Measurements from ENCODE around the gene ALDH7A1. TPM values are rescaled to one million over a fixed set of nuclear protein-coding genes. Genes with fewer than 3 reads are reported as not detected.

Gene ALDH7A1
- total RNA-seq, 2 experiments from 2014 or later: 1.6 to 2.1 TPM

GRCh38 chr5:126591549-126591948 is 3.5 kb downstream of the ALDH7A1 start:
- H3K4me3 Mint-ChIP-seq: no peak overlapping the region
- no peaks in the 10 kb centered on the region for H3K36me3 ChIP-seq (ENCODE audit: insufficient read depth, low read length)
- no peak for DNase-seq
- no peak overlapping the region for H3K27ac ChIP-seq (ENCODE audit: low read depth in 1 of 2, low read length in 2 of 2)
- H3K4me1 Mint-ChIP-seq (ENCODE audit: low read depth): peaks cover 18% of the 10 kb centered on the region
- H3K27ac Mint-ChIP-seq: no peak overlapping the region
- ChIA-PET POLR2A (no interaction called here), CTCF (no interaction called here)
- H3K9me3 ChIP-seq (ENCODE audit: control insufficient read depth in 1 of 2, insufficient read depth in 1 of 2, low read length in 2 of 2): peaks cover 0 to 7% of the 10 kb centered on the region in 2 experiments
- H3K27me3 ChIP-seq (ENCODE audit: control insufficient read depth in 1 of 2, insufficient read depth in 2 of 2, low read length in 2 of 2): peaks cover 4 to 5% of the 10 kb centered on the region in 2 experiments
- TF ChIP-seq CTCF (IDR thresholded peaks at IDR 0.05): no peak
- H3K27me3 Mint-ChIP-seq: no peaks in the 10 kb centered on the region
- intact Hi-C loops (cut with DNase I, micrococcal nuclease): no loop called here
- H3K4me3 ChIP-seq (ENCODE audit: low read length): no peak overlapping the region
- peaks cover 16% of the 10 kb centered on the region for H3K4me1 ChIP-seq (ENCODE audit: insufficient read depth, low read length)
- ATAC-seq (ENCODE audit: poor library complexity): no peak
- H3K9me3 Mint-ChIP-seq: no peaks in the 10 kb centered on the region
- no peaks in the 10 kb centered on the region for H3K36me3 Mint-ChIP-seq (ENCODE audit: low read depth)

DNA sequence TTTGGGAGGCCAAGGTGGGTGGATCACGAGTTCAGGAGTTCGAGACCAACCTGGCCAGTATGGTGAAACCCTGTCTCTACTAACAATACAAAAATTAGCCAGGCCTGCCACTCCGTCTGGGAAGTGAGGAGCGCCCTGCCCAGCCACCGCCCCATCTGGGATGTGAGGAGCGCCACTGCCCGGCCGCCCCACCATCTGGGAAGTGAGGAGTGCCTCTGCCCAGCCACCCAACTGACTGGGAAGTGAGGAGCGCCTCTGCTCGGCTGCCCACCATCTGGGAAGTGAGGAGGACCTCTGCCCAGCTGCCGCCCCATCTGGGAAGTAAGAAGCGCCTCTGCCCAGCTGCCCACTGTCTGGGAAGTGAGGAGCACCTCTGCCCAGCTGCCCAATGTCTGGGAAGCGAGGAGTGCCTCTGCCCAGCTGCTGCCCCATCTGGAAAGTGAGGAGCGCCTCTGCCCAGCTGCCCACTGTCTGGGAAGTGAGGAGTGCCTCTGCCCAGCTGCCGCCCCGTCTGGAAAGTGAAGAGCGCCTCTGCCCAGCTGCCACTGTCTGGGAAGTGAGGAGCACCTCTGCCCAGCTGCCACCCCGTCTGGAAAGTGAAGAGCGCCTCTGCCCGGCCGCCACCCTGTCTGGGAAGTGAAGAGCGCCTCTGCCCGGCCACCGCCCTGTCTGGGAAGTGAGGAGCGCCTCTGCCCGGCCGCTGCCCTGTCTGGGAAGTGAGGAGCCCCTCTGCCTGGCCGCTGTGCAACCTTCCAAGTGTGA is 5.3 kb downstream of the ALDH7A1 start:
- intact Hi-C loops (cut with DNase I, micrococcal nuclease): no loop called here
- ATAC-seq (ENCODE audit: poor library complexity): no peak
- Mint-ChIP-seq H3K4me3 (no peak overlapping the region), H3K9me3 (no peaks in the 10 kb centered on the region), H3K27me3 (no peaks in the 10 kb centered on the region), H3K4me1 (ENCODE audit: low read depth) (peaks cover 10% of the 10 kb centered on the region), H3K36me3 (ENCODE audit: low read depth) (no peaks in the 10 kb centered on the region), H3K27ac (no peak overlapping the region)
- POLR2A ChIA-PET: no interaction called here
- CTCF ChIA-PET: no interaction called here
- Histone ChIP-seq H3K36me3 (ENCODE audit: insufficient read depth, low read length) (no peaks in the 10 kb centered on the region), H3K9me3 (ENCODE audit: control insufficient read depth in 1 of 2, insufficient read depth in 1 of 2, low read length in 2 of 2) (peaks cover 0 to 7% of the 10 kb centered on the region in 2 experiments), H3K27me3 (ENCODE audit: control insufficient read depth in 1 of 2, insufficient read depth in 2 of 2, low read length in 2 of 2) (peaks cover 0 to 4% of the 10 kb centered on the region in 2 experiments), H3K27ac (ENCODE audit: low read depth in 1 of 2, low read length in 2 of 2) (no peak overlapping the region), H3K4me3 (ENCODE audit: low read length) (no peak overlapping the region), H3K4me1 (ENCODE audit: insufficient read depth, low read length) (peaks cover 9% of the 10 kb centered on the region)
- no peak for DNase-seq
- TF ChIP-seq CTCF (IDR thresholded peaks at IDR 0.05): no peak

DNA sequence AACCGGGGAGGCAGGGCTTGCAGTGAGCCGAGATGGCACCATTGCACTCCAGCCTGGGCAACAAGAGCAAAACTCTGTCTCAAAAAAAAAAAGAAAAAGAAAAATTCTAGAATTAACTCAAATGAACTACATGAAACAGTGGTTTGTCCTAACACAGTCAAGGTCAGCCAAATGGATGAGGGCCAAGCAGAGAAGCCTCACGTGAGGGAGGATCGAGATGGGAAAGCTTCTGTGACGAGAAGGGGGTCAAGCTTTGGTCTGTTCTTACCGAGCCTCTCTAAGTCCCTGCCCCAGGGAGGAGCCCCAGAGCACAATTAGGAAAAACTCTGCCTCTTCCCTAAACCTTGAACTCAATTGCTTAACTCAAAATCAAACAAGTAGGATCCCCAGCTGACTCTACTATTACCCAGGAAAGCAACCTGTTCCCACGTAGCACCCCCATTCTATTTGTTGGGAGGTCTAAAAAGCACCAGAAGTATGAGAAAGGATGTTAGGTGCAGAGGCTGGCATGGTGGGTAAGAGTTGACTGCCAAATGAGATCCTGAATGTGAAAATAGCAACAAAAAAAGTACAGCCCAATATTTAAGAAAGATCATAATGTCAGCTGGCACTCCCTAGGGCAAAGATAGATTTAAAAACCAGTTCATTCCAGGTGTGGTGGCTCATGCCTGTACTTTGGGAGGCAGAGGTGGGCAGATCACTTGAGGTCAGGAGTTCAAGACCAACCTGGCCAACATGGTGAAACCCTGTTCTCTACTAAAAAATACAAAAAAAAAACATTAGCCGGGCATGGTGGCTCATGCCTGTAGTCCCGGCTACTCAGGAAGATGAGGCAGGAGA is 7.2 kb downstream of the ALDH7A1 start:
- no peak for ATAC-seq (ENCODE audit: poor library complexity)
- CTCF ChIA-PET: no interaction called here
- POLR2A ChIA-PET: no interaction called here

More for the DNA sequence above, 7.2 kb downstream of the ALDH7A1 start:
- H3K27me3 Mint-ChIP-seq: no peaks in the 10 kb centered on the region
- H3K27ac Mint-ChIP-seq: no peak overlapping the region
- H3K4me3 ChIP-seq (ENCODE audit: low read length): no peak overlapping the region
- peaks cover 0 to 7% of the 10 kb centered on the region in 2 experiments for H3K9me3 ChIP-seq (ENCODE audit: control insufficient read depth in 1 of 2, insufficient read depth in 1 of 2, low read length in 2 of 2)
- peaks cover under 1% of the 10 kb centered on the region for H3K36me3 Mint-ChIP-seq (ENCODE audit: low read depth)
- H3K36me3 ChIP-seq (ENCODE audit: insufficient read depth, low read length): no peaks in the 10 kb centered on the region
- TF ChIP-seq CTCF (IDR thresholded peaks at IDR 0.05): no peak
- peaks cover 0 to 4% of the 10 kb centered on the region in 2 experiments for H3K27me3 ChIP-seq (ENCODE audit: control insufficient read depth in 1 of 2, insufficient read depth in 2 of 2, low read length in 2 of 2)
- no peak overlapping the region for H3K4me3 Mint-ChIP-seq
- intact Hi-C loops (cut with DNase I, micrococcal nuclease): no loop called here
- no peaks in the 10 kb centered on the region for H3K4me1 ChIP-seq (ENCODE audit: insufficient read depth, low read length)
- no peak for DNase-seq
- H3K9me3 Mint-ChIP-seq: no peaks in the 10 kb centered on the region
- no peaks in the 10 kb centered on the region for H3K4me1 Mint-ChIP-seq (ENCODE audit: low read depth)
- H3K27ac ChIP-seq (ENCODE audit: low read depth in 1 of 2, low read length in 2 of 2): no peak overlapping the region
